Suprapubic skin (tissue), 4 donors: ENCODE results near the gene RXRA. TPM values are rescaled to one million over a fixed set of nuclear protein-coding genes. Genes with fewer than 3 reads are reported as not detected.

Experiments used
- DNase-seq, 2 donors: peaks; one replicate each; pipeline ENCODE4 v3.0.0-alpha.2; 2019; ENCODE audit warnings: low spot score in 2 of 2
- H3K27ac ChIP-seq: fragments of 200-600 bp; sonication (generic); one replicate; pipeline ENCODE4 v1.5.1; 2019
- H3K27me3 ChIP-seq: fragments of 200-600 bp; sonication (generic); one replicate; pipeline ENCODE4 v1.5.1; 2019
- H3K36me3 ChIP-seq: fragments of 200-600 bp; sonication (generic); one replicate; pipeline ENCODE4 v1.5.1; 2019
- H3K4me1 ChIP-seq: fragments of 200-600 bp; sonication (generic); one replicate; pipeline ENCODE4 v1.5.1; 2019
- H3K4me3 ChIP-seq: fragments of 200-600 bp; sonication (generic); one replicate; pipeline ENCODE4 v1.5.1; 2019; ENCODE audit warnings: mild to moderate bottlenecking
- H3K9me3 ChIP-seq: fragments of 200-600 bp; sonication (generic); one replicate; pipeline ENCODE4 v1.5.1; 2019
- CTCF ChIP-seq, 2 donors: fragments of 200-600 bp in 1 of 2; fragments of 450-650 bp in 1 of 2; sonication (generic) in 1 of 2; IDR thresholded peaks; one replicate each; pipeline ENCODE4 v1.5.1; 2016 to 2019; ENCODE audit warnings: antibody characterized with exemption in 2 of 2, mild to moderate bottlenecking in 1 of 2, moderate library complexity in 1 of 2
- EP300 ChIP-seq: sonication (generic); formaldehyde crosslinking; IDR thresholded peaks from one replicate; pipeline ENCODE4 v1.6.1; 2017; ENCODE audit warnings: antibody characterized with exemption
- POLR2A ChIP-seq, 2 donors: fragments of 450-650 bp; IDR thresholded peaks; one replicate each; pipeline ENCODE4 v1.6.1; 2017; ENCODE audit warnings: antibody characterized with exemption in 2 of 2, mild to moderate bottlenecking in 2 of 2, moderate library complexity in 2 of 2
- POLR2AphosphoS5 ChIP-seq, 3 donors: sonication (generic); formaldehyde crosslinking; IDR thresholded peaks; one replicate each; pipeline ENCODE4 v1.6.1; 2017; ENCODE audit warnings: antibody characterized with exemption in 3 of 3
- WGBS: methylation state at CpG from one replicate; pipeline ENCODE4 v1.1.5; 2018; 5-methylcytosine and 5-hydroxymethylcytosine counted together
- total RNA-seq, 4 donors: library from RNA; depleted of rRNA; stranded (reverse); fragments of >200 nt; gene quantifications; one replicate each; pipeline ENCODE4 v1.1.0, GENCODE V29; 2016

The RXRA gene
- total RNA-seq, 4 donors from 2014 or later = 165 to 240 (median 185) TPM

- 91% methylated on average over 6 of the region's 6 CpGs for WGBS
- H3K4me3 ChIP-seq = no peak overlapping the region
- TF ChIP-seq POLR2AphosphoS5 (IDR thresholded peaks at IDR 0.05) (no peak), CTCF (IDR thresholded peaks at IDR 0.05) (no peak), POLR2A (IDR thresholded peaks at IDR 0.05) (no peak), EP300 (no peak)
- H3K27me3 ChIP-seq = no peaks in the 10 kb centered on the region
- peaks cover 28% of the 10 kb centered on the region for H3K4me1 ChIP-seq
- H3K9me3 ChIP-seq = no peaks in the 10 kb centered on the region
- H3K27ac ChIP-seq = no peak overlapping the region
- no peaks in the 10 kb centered on the region for H3K36me3 ChIP-seq
- DNase-seq = no peak
These were observed 28.3 kb upstream of the RXRA start for GRCh38 chr9:134298000-134298399.

DNA sequence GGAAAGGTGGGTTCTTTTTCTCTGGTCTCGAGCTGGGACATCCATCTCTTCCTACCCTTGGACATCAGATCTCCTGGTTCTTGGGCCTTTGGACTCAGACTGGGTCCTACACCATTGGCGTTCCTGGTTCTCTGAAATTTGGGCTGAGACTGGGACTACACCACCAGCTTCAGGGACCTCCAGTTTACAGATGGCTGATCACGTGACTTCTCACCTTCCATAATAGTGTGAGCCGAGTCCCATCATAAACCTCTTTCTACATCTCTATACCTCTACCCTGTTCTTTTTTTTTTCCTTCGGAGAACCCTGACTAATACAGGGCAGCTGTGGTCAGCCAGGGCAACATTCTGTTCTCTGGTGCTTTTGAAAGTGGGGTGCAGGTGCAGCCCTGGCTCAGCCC lies 27.2 kb upstream of the RXRA start:
- H3K27ac ChIP-seq = no peak overlapping the region
- 95% methylated on average over 5 of the region's 5 CpGs for WGBS
- TF ChIP-seq CTCF (IDR thresholded peaks at IDR 0.05) = no peak
- TF ChIP-seq EP300 = no peak
- no peak for TF ChIP-seq POLR2AphosphoS5 (IDR thresholded peaks at IDR 0.05)
- no peaks in the 10 kb centered on the region for H3K36me3 ChIP-seq
- H3K27me3 ChIP-seq = no peaks in the 10 kb centered on the region
- H3K9me3 ChIP-seq = no peaks in the 10 kb centered on the region
- peaks cover 17% of the 10 kb centered on the region for H3K4me1 ChIP-seq
- DNase-seq = no peak
- H3K4me3 ChIP-seq = no peak overlapping the region

- H3K27ac ChIP-seq = no peak overlapping the region
- 62% methylated on average over 7 of the region's 7 CpGs for WGBS
- no peaks in the 10 kb centered on the region for H3K27me3 ChIP-seq
- no peak for DNase-seq
- TF ChIP-seq POLR2A (IDR thresholded peaks at IDR 0.05) (no peak), EP300 (no peak), CTCF (IDR thresholded peaks at IDR 0.05) (no peak)
- H3K36me3 ChIP-seq = no peaks in the 10 kb centered on the region
- no peak overlapping the region for H3K4me3 ChIP-seq
- H3K4me1 ChIP-seq = peaks cover 9% of the 10 kb centered on the region
- H3K9me3 ChIP-seq = no peaks in the 10 kb centered on the region
These were observed 26.4 kb upstream of the RXRA start for GRCh38 chr9:134299883-134300282.

DNA sequence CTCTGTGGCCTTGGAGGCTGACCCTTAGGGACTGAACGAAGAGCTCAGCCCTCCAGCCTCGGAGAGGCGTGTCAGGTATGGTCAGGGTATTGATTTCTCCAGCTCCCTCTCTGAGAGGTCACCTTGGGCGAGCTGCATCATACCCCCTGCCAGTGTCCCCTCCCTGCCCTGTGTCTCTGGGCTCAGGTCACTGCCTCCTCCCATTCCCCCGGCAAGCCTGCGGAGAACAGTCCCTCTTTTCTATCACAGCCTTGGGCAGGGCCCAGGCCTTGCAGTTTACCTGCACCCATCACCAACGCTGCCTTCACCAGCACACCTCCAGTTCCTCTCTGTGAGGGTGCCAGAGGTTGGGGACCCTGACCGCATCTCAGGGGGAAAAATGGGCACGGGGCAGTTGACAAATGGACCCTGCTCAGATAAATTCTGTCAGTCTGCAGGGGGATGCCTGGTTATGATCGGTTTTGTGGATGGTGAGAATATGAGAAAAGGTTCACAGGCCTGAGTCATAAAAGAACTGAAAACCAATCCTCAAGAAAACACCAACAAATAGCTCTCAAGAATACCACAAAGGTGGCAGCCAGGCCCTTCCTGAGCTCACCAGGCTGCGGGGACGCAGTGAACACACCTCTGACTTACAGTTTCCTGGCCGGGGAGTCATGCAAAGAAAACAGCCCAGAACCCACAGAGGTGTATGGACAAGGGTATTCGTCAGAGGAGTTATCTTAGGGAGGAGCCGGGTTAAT lies 24.7 kb upstream of the RXRA start:
- H3K36me3 ChIP-seq = no peaks in the 10 kb centered on the region
- no peaks in the 10 kb centered on the region for H3K27me3 ChIP-seq
- no peak for DNase-seq
- peaks cover 7% of the 10 kb centered on the region for H3K4me1 ChIP-seq
- H3K27ac ChIP-seq = no peak overlapping the region
- WGBS = 83% methylated on average over 15 of the region's 15 CpGs
- TF ChIP-seq POLR2AphosphoS5 (IDR thresholded peaks at IDR 0.05) = no peak
- TF ChIP-seq EP300 = no peak
- no peak for TF ChIP-seq CTCF (IDR thresholded peaks at IDR 0.05)
- no peak for TF ChIP-seq POLR2A (IDR thresholded peaks at IDR 0.05)
- H3K9me3 ChIP-seq = no peaks in the 10 kb centered on the region
- H3K4me3 ChIP-seq = no peak overlapping the region

DNA sequence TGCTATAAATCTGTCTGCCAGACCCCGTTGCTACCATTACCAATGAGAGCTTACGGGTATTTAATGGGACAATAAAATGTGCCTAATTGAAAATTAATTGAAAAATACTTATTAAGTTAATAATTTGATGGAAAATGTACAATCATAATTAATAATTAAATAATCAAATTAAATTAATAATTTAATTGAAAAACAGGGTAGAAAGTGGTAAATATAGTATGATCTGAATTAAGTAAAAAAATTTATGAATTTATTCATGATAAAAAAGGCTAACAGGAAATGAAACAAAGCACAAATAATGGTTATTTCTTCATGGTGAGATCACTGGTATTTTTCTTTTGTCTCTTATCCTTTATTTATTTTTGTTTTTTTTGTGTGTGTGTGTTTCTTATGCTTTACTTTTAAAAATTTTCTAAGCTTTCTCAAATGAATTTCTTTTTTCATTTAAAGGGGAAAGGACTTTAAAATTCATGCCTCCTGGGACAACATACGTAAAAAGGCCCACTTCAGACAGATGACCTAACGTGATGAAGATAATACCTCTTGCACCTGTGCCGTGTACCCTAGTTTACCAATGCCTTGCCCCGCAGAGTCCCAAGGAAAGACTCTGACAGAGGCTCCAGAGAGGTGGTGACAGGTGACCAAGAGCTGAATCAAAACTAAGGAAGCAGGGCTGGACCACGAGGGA lies 24.0 kb upstream of the RXRA start:
- H3K36me3 ChIP-seq = no peaks in the 10 kb centered on the region
- H3K27ac ChIP-seq = no peak overlapping the region
- no peak overlapping the region for H3K4me3 ChIP-seq
- no peaks in the 10 kb centered on the region for H3K27me3 ChIP-seq
- no peak for DNase-seq
- H3K9me3 ChIP-seq = no peaks in the 10 kb centered on the region
- 90% methylated on average over 7 of the region's 7 CpGs for WGBS
- TF ChIP-seq POLR2AphosphoS5 (IDR thresholded peaks at IDR 0.05) = no peak
- no peak for TF ChIP-seq POLR2A (IDR thresholded peaks at IDR 0.05)
- TF ChIP-seq EP300 = no peak
- no peak for TF ChIP-seq CTCF (IDR thresholded peaks at IDR 0.05)
- peaks cover 7% of the 10 kb centered on the region for H3K4me1 ChIP-seq
